CD8-positive, alpha-beta memory T cell (primary cell): ENCODE measurements around the gene GNB1L. TPM values are rescaled to one million over a fixed set of nuclear protein-coding genes. Genes with fewer than 3 reads are reported as not detected.

Experiments used
- CTCF ChIA-PET: fragments of 350-600 bp; sonication (Branson Sonifier 250); formaldehyde crosslinking; loops from one replicate; lab custom pipeline; 2021; ENCODE audit warnings: antibody characterized with exemption; lab: Charles Lee
- POLR2A ChIA-PET: fragments of 350-600 bp; sonication (Branson Sonifier 250); formaldehyde crosslinking; loops from one replicate; lab custom pipeline; 2021; ENCODE audit warnings: antibody characterized with exemption; lab: Charles Lee
- DNase-seq, 5 donors: peaks; one replicate each; pipeline versions ENCODE4 v3.0.0 to v3.0.0-alpha.2; 2020 to 2022; ENCODE audit warnings: mixed read lengths in 1 of 5
- H3K27ac ChIP-seq: one replicate; pipeline ENCODE4 v1.7.0; 2013; ENCODE audit warnings: low read depth, mild to moderate bottlenecking, low read length, moderate library complexity
- H3K27me3 ChIP-seq: 2 replicates; pipeline ENCODE4 v1.7.0; 2013; ENCODE audit warnings: low read length, mild to moderate bottlenecking; ENCODE audit not compliant: insufficient read depth, poor library complexity, severe bottlenecking
- H3K36me3 ChIP-seq: 2 replicates; pipeline ENCODE4 v1.7.0; 2013; ENCODE audit warnings: mild to moderate bottlenecking, low read length, moderate library complexity; ENCODE audit not compliant: insufficient read depth
- H3K4me1 ChIP-seq: 2 replicates; pipeline ENCODE4 v1.7.0; 2013; ENCODE audit warnings: mild to moderate bottlenecking, low read length, moderate library complexity; ENCODE audit not compliant: insufficient read depth
- H3K4me3 ChIP-seq: 2 replicates; pipeline ENCODE4 v1.7.0; 2013; ENCODE audit warnings: mild to moderate bottlenecking, low read length
- H3K9me3 ChIP-seq: 2 replicates; pipeline ENCODE4 v1.7.0; 2013; ENCODE audit warnings: mild to moderate bottlenecking, low read length
- H3K27ac Mint-ChIP-seq, 8 donors: one replicate each; pipeline ENCODE4 v1.8.0; 2020 to 2021; ENCODE audit warnings: mixed read lengths in 8 of 8, mild to moderate bottlenecking in 6 of 8, inconsistent platforms in 3 of 8, moderate library complexity in 3 of 8
- H3K27me3 Mint-ChIP-seq, 2 donors: one replicate each; pipeline ENCODE4 v1.8.0; 2020 to 2021; ENCODE audit warnings: mixed read lengths in 2 of 2, mild to moderate bottlenecking in 1 of 2, moderate library complexity in 1 of 2
- H3K36me3 Mint-ChIP-seq, 3 donors: one replicate each; pipeline ENCODE4 v1.8.0; 2020 to 2021; ENCODE audit warnings: mixed read lengths in 3 of 3, inconsistent platforms in 1 of 3, mild to moderate bottlenecking in 1 of 3
- H3K4me1 Mint-ChIP-seq, 3 donors: one replicate each; pipeline ENCODE4 v1.8.0; 2020 to 2021; ENCODE audit warnings: mixed read lengths in 3 of 3, inconsistent platforms in 1 of 3, mild to moderate bottlenecking in 1 of 3
- H3K4me3 Mint-ChIP-seq, 7 donors: one replicate each; pipeline ENCODE4 v1.8.0; 2020 to 2021; ENCODE audit warnings: mixed read lengths in 7 of 7, mild to moderate bottlenecking in 6 of 7, moderate library complexity in 4 of 7, inconsistent platforms in 2 of 7
- H3K9me3 Mint-ChIP-seq, 5 donors: one replicate each; pipeline ENCODE4 v1.8.0; 2020 to 2022; ENCODE audit warnings: mixed read lengths in 5 of 5, mild to moderate bottlenecking in 3 of 5, moderate library complexity in 2 of 5, inconsistent platforms in 1 of 5
- polyA plus RNA-seq: library from polyadenylated mRNA; unstranded; fragments of 300-500 nt; fragmentation: Illumina TruSeq; gene quantifications from one replicate; pipeline ENCODE4 v1.2.3, GENCODE V29; 2021
- total RNA-seq, 2 experiments: library from RNA; stranded (reverse); gene quantifications; one replicate each; pipeline ENCODE4 v1.2.3, GENCODE V29; 2021

GNB1L gene
- total and polyA plus RNA-seq, 3 experiments from 2014 or later: 14.2 to 17.9 (median 16.6) TPM

GRCh38 chr22:19737846-19738663, 116.6 kb downstream of the GNB1L start:
- Histone ChIP-seq H3K27me3 (no peaks in the 10 kb centered on the region), H3K9me3 (no peaks in the 10 kb centered on the region), H3K36me3 (no peaks in the 10 kb centered on the region), H3K27ac (no peak overlapping the region), H3K4me3 (no peak overlapping the region), H3K4me1 (no peaks in the 10 kb centered on the region)
- POLR2A ChIA-PET: no interaction called here
- no peak overlapping the region for H3K27ac Mint-ChIP-seq
- H3K27me3 Mint-ChIP-seq: peaks cover 0 to 1% of the 10 kb centered on the region in 2 donors
- H3K4me1 Mint-ChIP-seq: no peaks in the 10 kb centered on the region
- no peaks in the 10 kb centered on the region for H3K36me3 Mint-ChIP-seq
- no peaks in the 10 kb centered on the region for H3K9me3 Mint-ChIP-seq
- DNase-seq: no peak
- CTCF ChIA-PET: no interaction called here
- H3K4me3 Mint-ChIP-seq: no peak overlapping the region

GRCh38 chr22:19735665-19736510, 118.8 kb downstream of the GNB1L start:
- CTCF ChIA-PET: no interaction called here
- Mint-ChIP-seq H3K27ac (no peak overlapping the region), H3K4me1 (no peaks in the 10 kb centered on the region), H3K36me3 (no peaks in the 10 kb centered on the region), H3K9me3 (no peaks in the 10 kb centered on the region), H3K4me3 (no peak overlapping the region), H3K27me3 (peaks cover 0 to 1% of the 10 kb centered on the region in 2 donors)
- H3K4me3 ChIP-seq: no peak overlapping the region
- no peaks in the 10 kb centered on the region for H3K27me3 ChIP-seq
- H3K4me1 ChIP-seq: peaks cover 3% of the 10 kb centered on the region
- POLR2A ChIA-PET: no interaction called here
- H3K9me3 ChIP-seq: no peaks in the 10 kb centered on the region
- no peak overlapping the region for H3K27ac ChIP-seq
- no peaks in the 10 kb centered on the region for H3K36me3 ChIP-seq
- DNase-seq: no peak

- Mint-ChIP-seq H3K36me3 (no peaks in the 10 kb centered on the region), H3K4me1 (peaks cover 0 to 4% (median 2%) of the 10 kb centered on the region in 3 donors), H3K27me3 (peaks cover 3 to 4% of the 10 kb centered on the region in 2 donors), H3K27ac (no peak overlapping the region), H3K4me3 (no peak overlapping the region), H3K9me3 (no peaks in the 10 kb centered on the region)
- ChIA-PET CTCF (no interaction called here), POLR2A (no interaction called here)
- H3K4me3 ChIP-seq: no peak overlapping the region
- H3K27ac ChIP-seq: no peak overlapping the region
- no peaks in the 10 kb centered on the region for H3K36me3 ChIP-seq
- no peak for DNase-seq
- H3K4me1 ChIP-seq: peaks cover 9% of the 10 kb centered on the region
- H3K9me3 ChIP-seq: no peaks in the 10 kb centered on the region
- no peaks in the 10 kb centered on the region for H3K27me3 ChIP-seq
Observed at GRCh38 chr22:19734837-19735382, 119.8 kb downstream of the GNB1L start.

- CTCF ChIA-PET: interaction anchor here (6.5 kb wide), 1 partner anchor 178 kb away, joined by 111 read pairs; no protein-coding TSS in a partner anchor
- no peaks in the 10 kb centered on the region for H3K27me3 ChIP-seq
- no peaks in the 10 kb centered on the region for H3K36me3 ChIP-seq
- Mint-ChIP-seq H3K4me3 (no peak overlapping the region), H3K36me3 (no peaks in the 10 kb centered on the region), H3K9me3 (no peaks in the 10 kb centered on the region), H3K27me3 (peaks cover 3 to 4% of the 10 kb centered on the region in 2 donors), H3K4me1 (peaks cover 0 to 4% (median 2%) of the 10 kb centered on the region in 3 donors), H3K27ac (no peak overlapping the region)
- no peak for DNase-seq
- no peaks in the 10 kb centered on the region for H3K9me3 ChIP-seq
- no peak overlapping the region for H3K27ac ChIP-seq
- no peak overlapping the region for H3K4me3 ChIP-seq
- H3K4me1 ChIP-seq: peaks cover 9% of the 10 kb centered on the region
- POLR2A ChIA-PET: no interaction called here
Observed at GRCh38 chr22:19734163-19734562, 120.5 kb downstream of the GNB1L start.

- no peak overlapping the region for H3K4me3 ChIP-seq
- H3K27ac ChIP-seq: no peak overlapping the region
- peaks cover 9% of the 10 kb centered on the region for H3K4me1 ChIP-seq
- H3K27me3 Mint-ChIP-seq: peaks cover 4 to 5% of the 10 kb centered on the region in 2 donors
- H3K4me3 Mint-ChIP-seq: no peak overlapping the region
- no peaks in the 10 kb centered on the region for H3K36me3 Mint-ChIP-seq
- H3K9me3 ChIP-seq: no peaks in the 10 kb centered on the region
- no peaks in the 10 kb centered on the region for H3K36me3 ChIP-seq
- H3K9me3 Mint-ChIP-seq: no peaks in the 10 kb centered on the region
- ChIA-PET POLR2A (no interaction called here), CTCF (interaction anchor here (6.5 kb wide), 1 partner anchor 178 kb away, joined by 111 read pairs; no protein-coding TSS in a partner anchor)
- no peak for DNase-seq
- peaks cover 0 to 4% (median 2%) of the 10 kb centered on the region in 3 donors for H3K4me1 Mint-ChIP-seq
- no peaks in the 10 kb centered on the region for H3K27me3 ChIP-seq
- H3K27ac Mint-ChIP-seq: no peak overlapping the region
Observed at GRCh38 chr22:19733755-19734154, 120.9 kb downstream of the GNB1L start.

Other genes starting within 250 kb of the GNB1L start
- under 1 TPM; 0.20 to 0.38 TPM for gene SEPTIN5, start 140.4 kb downstream of the GNB1L start, total RNA-seq
- gene SEPTIN5, start 140.4 kb downstream of the GNB1L start, polyA plus RNA-seq: not detected
- not detected for gene GP1BB, start 131.3 kb downstream of the GNB1L start, total RNA-seq
- not detected for gene GP1BB, start 131.3 kb downstream of the GNB1L start, polyA plus RNA-seq
- gene TBX1, start 94.1 kb downstream of the GNB1L start, total RNA-seq: not detected
- not detected for gene TBX1, start 94.1 kb downstream of the GNB1L start, polyA plus RNA-seq
- 10 to 100 TPM; 18.1 to 23.2 TPM for gene RTL10, start within 50 bp of the GNB1L start, total RNA-seq
- 10.8 TPM for gene RTL10, start within 50 bp of the GNB1L start, polyA plus RNA-seq
- 10 to 100 TPM; 89.3 to 93.7 TPM for gene COMT, start 86.9 kb upstream of the GNB1L start, total RNA-seq
- 92.7 TPM for gene COMT, start 86.9 kb upstream of the GNB1L start, polyA plus RNA-seq
- gene TXNRD2, start 86.9 kb upstream of the GNB1L start, total RNA-seq: 10 to 100 TPM; 27.6 to 27.9 TPM
- gene TXNRD2, start 86.9 kb upstream of the GNB1L start, polyA plus RNA-seq: 13.8 TPM
- gene ARVCF, start 161.9 kb upstream of the GNB1L start, total RNA-seq: 1 to 10 TPM; 1.4 to 1.8 TPM
- 0.92 TPM for gene ARVCF, start 161.9 kb upstream of the GNB1L start, polyA plus RNA-seq
- gene TANGO2, start 166.2 kb upstream of the GNB1L start, total RNA-seq: 10 to 100 TPM; 27.3 to 28.0 TPM
- 48.6 TPM for gene TANGO2, start 166.2 kb upstream of the GNB1L start, polyA plus RNA-seq
- gene DGCR8, start 225.4 kb upstream of the GNB1L start, total RNA-seq: 10 to 100 TPM; 68.6 to 73.8 TPM
- gene DGCR8, start 225.4 kb upstream of the GNB1L start, polyA plus RNA-seq: 10.6 TPM